DMS 273 (cell line): ENCODE results near the gene RUVBL1.
"Not testable (repeated sequence)": the region's sequence is repeated elsewhere in the genome, so short reads cannot be mapped to it uniquely, and the experiment has no call there.

Experiments
- DNase-seq: peaks from one replicate; lab custom pipeline; 2025; ENCODE audit not compliant: unreplicated experiment; lab: John Stamatoyannopoulos, UW

Gene RUVBL1

GRCh38 chr3:128123538-128124368 is at the start of gene RUVBL1:
Gene RUVBL1 (minus strand): TSS chr3:128123812. CDS start chr3:128123724, 88 bp downstream.
- peak; percentile 100 for DNase-seq

- no peak for DNase-seq
Observed at GRCh38 chr3:128173200-128173599, 49.6 kb upstream of the RUVBL1 start.

GRCh38 chr3:128170866-128171516 is 47.4 kb upstream of the RUVBL1 start:
- peak; percentile 94 for DNase-seq

- no peak for DNase-seq
Observed at GRCh38 chr3:128168836-128169235, 45.2 kb upstream of the RUVBL1 start.

GRCh38 chr3:128167973-128168674 is 44.5 kb upstream of the RUVBL1 start:
- DNase-seq, result no peak

GRCh38 chr3:128167646-128167972 is 44.0 kb upstream of the RUVBL1 start:
- DNase-seq, result no peak

- DNase-seq, result no peak
Observed at GRCh38 chr3:128166971-128167453, 43.4 kb upstream of the RUVBL1 start.

GRCh38 chr3:128163432-128163831 is 39.8 kb upstream of the RUVBL1 start:
- DNase-seq, result no peak

GRCh38 chr3:128160661-128161060 is 37.0 kb upstream of the RUVBL1 start:
- no peak for DNase-seq

- no peak for DNase-seq
Observed at GRCh38 chr3:128155616-128156360, 32.2 kb upstream of the RUVBL1 start.

- DNase-seq, result not testable (repeated sequence)
Observed at GRCh38 chr3:128154354-128154753, 30.7 kb upstream of the RUVBL1 start.

GRCh38 chr3:128153156-128154041 is 29.8 kb upstream of the RUVBL1 start, which contains the start of gene EEFSEC:
Gene EEFSEC (plus strand): TSS chr3:128153481. CDS start chr3:128153508, 27 bp downstream.
- DNase-seq, result peak; percentile 94

GRCh38 chr3:128152419-128153155 is 29.0 kb upstream of the RUVBL1 start:
- DNase-seq, result peak; percentile 94

- DNase-seq, result no peak
Observed at GRCh38 chr3:128151758-128152274, 28.2 kb upstream of the RUVBL1 start.

- DNase-seq, result no peak
Observed at GRCh38 chr3:128149650-128150049, 26.0 kb upstream of the RUVBL1 start.

GRCh38 chr3:128146201-128146600 is 22.6 kb upstream of the RUVBL1 start:
- no peak for DNase-seq

GRCh38 chr3:128145279-128145678 is 21.7 kb upstream of the RUVBL1 start:
- DNase-seq, result no peak

GRCh38 chr3:128144512-128145187 is 21.0 kb upstream of the RUVBL1 start:
- DNase-seq, result no peak
